ENCODE measurements around the gene TNS3. TPM values are rescaled to one million over a fixed set of nuclear protein-coding genes. Genes with fewer than 3 reads are reported as not detected.
A peak's percentile ranks its signal among the peaks of the same experiment; 100 is the strongest.

Gene TNS3
- total and polyA plus RNA-seq, 2 of the 13 experiments (the other 11 are each of a cell fraction or from before 2014, with no cell fraction given): 52.9 to 55.7 TPM

GRCh38 chr7:47470567-47471357 is 111.1 kb downstream of the TNS3 start (continued):
- TF ChIP-seq ZNF512B (CRISPR knock-in tag; IDR thresholded peaks at IDR 0.05; ENCODE audit: borderline replicate concordance) (peak; percentile 58; the same call in 1 of the 2 replicates), NR2F6 (IDR thresholded peaks at IDR 0.05) (peak; percentile 76), NR2F6 (CRISPR knock-in tag; IDR thresholded peaks at IDR 0.05) (peak; percentile 73), ZNF282 (IDR thresholded peaks at IDR 0.05; ENCODE audit: partially characterized antibody) (no peak), ELF1 (CRISPR knock-in tag; IDR thresholded peaks at IDR 0.05) (0 out of 2 replicates have a peak, but pooled peaks have one; percentile 5), ZMYM2 (CRISPR knock-in tag; IDR thresholded peaks at IDR 0.05) (no peak), CEBPG (CRISPR knock-in tag; IDR thresholded peaks at IDR 0.05) (peak; percentile 48), ATRX (CRISPR knock-in tag; IDR thresholded peaks at IDR 0.05; ENCODE audit: borderline replicate concordance) (no peak), PBX2 (CRISPR knock-in tag; IDR thresholded peaks at IDR 0.05) (no peak), TFE3 (CRISPR knock-in tag; IDR thresholded peaks at IDR 0.05) (peak; percentile 21; the same call in 1 of the 2 replicates), TRAFD1 (CRISPR knock-in tag; IDR thresholded peaks at IDR 0.05; ENCODE audit: borderline replicate concordance) (no peak; the same call in 1 of the 2 replicates), PATZ1 (CRISPR knock-in tag; IDR thresholded peaks at IDR 0.05) (peak; percentile 89), SMAD1 (CRISPR knock-in tag; IDR thresholded peaks at IDR 0.05; ENCODE audit: borderline replicate concordance, low read depth) (0 out of 2 replicates have a peak, but pooled peaks have one; percentile 37), SKI (IDR thresholded peaks at IDR 0.05; ENCODE audit: partially characterized antibody) (peak; percentile 65), ZNF576 (CRISPR knock-in tag; IDR thresholded peaks at IDR 0.05) (no peak), CBX5 (CRISPR knock-in tag; IDR thresholded peaks at IDR 0.05; ENCODE audit: borderline replicate concordance) (0 out of 2 replicates have a peak, but pooled peaks have one; percentile 47), ZNF274 (CRISPR knock-in tag; IDR thresholded peaks at IDR 0.05) (peak; percentile 54; the same call in 1 of the 2 replicates), ZNF781 (CRISPR knock-in tag; IDR thresholded peaks at IDR 0.05; ENCODE audit: borderline replicate concordance, not compliant biosample characterization) (peak; percentile 36), SP5 (CRISPR knock-in tag; IDR thresholded peaks at IDR 0.05; ENCODE audit: borderline replicate concordance, low read depth) (peak; percentile 60), ZNF124 (CRISPR knock-in tag; IDR thresholded peaks at IDR 0.05) (no peak)

Measured in HepG2 (cell line).